ENCODE data around the gene QSOX1.

- TF ChIP-seq EZH2 (IDR thresholded peaks at IDR 0.05; ENCODE audit: low read depth) (no peak), CTCF (conservative IDR thresholded peaks at IDR 0.05) (no peak)
These were observed 31.2 kb upstream of the QSOX1 start for GRCh38 chr1:180123463-180123936.
